ENCODE measurements around the gene NPLOC4. TPM values are rescaled to one million over a fixed set of nuclear protein-coding genes. Genes with fewer than 3 reads are reported as not detected.

The NPLOC4 gene
- total and polyA plus RNA-seq, 9 of the 15 experiments (the other 6 are each of a cell fraction or from before 2014, with no cell fraction given), result 1.5 to 116 (median 64.5) TPM

Small RNA genes lying within 50 kb of the gene (small RNA-seq; reads per million reads assigned to genes)
- not detected for gene RF00019

Other genes with a start within 250 kb of the NPLOC4 start
Only the 7 nearest of the 17 such genes appear.
- 0.12 and 0.14 TPM in 2 replicates for gene TSPAN10, start 84 bp upstream of the NPLOC4 start, total RNA-seq (2014; rRNA removed)
- not detected in 2 replicates for gene TSPAN10, start 84 bp upstream of the NPLOC4 start, total RNA-seq (2014; rRNA removed; fragmentation: Illumina TruSeq; extraction: Trizol)
- gene TSPAN10, start 84 bp upstream of the NPLOC4 start, total RNA-seq (2015; rRNA removed; fragmentation: Illumina TruSeq; extraction: Trizol), result 0.11 and 0.14 TPM in 2 replicates
- 0.13 TPM in 1 of 2 replicates, not detected in the other for gene TSPAN10, start 84 bp upstream of the NPLOC4 start, total RNA-seq (2021)
- gene TSPAN10, start 84 bp upstream of the NPLOC4 start, polyA plus RNA-seq (2011; rRNA removed), result 0.28 and 0.31 TPM in 2 replicates
- gene TSPAN10, start 84 bp upstream of the NPLOC4 start, polyA plus RNA-seq (2014; fragmentation: Illumina TruSeq; extraction: Trizol), result 0.07 and 0.12 TPM in 2 replicates
- under 1 TPM; 0.08 to 0.13 TPM for gene TSPAN10, start 84 bp upstream of the NPLOC4 start, polyA plus RNA-seq (2014; fragmentation: Nextera tagmentation; extraction: Ambion mirVana)
- 0.04 and 0.05 TPM in 2 replicates for gene TSPAN10, start 84 bp upstream of the NPLOC4 start, polyA plus RNA-seq (2014; rRNA removed)
- 0.59 TPM in 1 of 2 replicates, not detected in the other for gene PDE6G, start 19.4 kb upstream of the NPLOC4 start, total RNA-seq (2014; rRNA removed)
- not detected in 2 replicates for gene PDE6G, start 19.4 kb upstream of the NPLOC4 start, total RNA-seq (2014; rRNA removed; fragmentation: Illumina TruSeq; extraction: Trizol)
- not detected in 2 replicates for gene PDE6G, start 19.4 kb upstream of the NPLOC4 start, total RNA-seq (2015; rRNA removed; fragmentation: Illumina TruSeq; extraction: Trizol)
- not detected in 2 replicates for gene PDE6G, start 19.4 kb upstream of the NPLOC4 start, total RNA-seq (2021)
- gene PDE6G, start 19.4 kb upstream of the NPLOC4 start, polyA plus RNA-seq (2011; rRNA removed), result 0.14 and 0.19 TPM in 2 replicates
- gene PDE6G, start 19.4 kb upstream of the NPLOC4 start, polyA plus RNA-seq (2014; fragmentation: Illumina TruSeq; extraction: Trizol), result 0.18 TPM in 1 of 2 replicates, not detected in the other
- not detected for gene PDE6G, start 19.4 kb upstream of the NPLOC4 start, polyA plus RNA-seq (2014; fragmentation: Nextera tagmentation; extraction: Ambion mirVana)
- not detected in 2 replicates for gene PDE6G, start 19.4 kb upstream of the NPLOC4 start, polyA plus RNA-seq (2014; rRNA removed)
- gene OXLD1, start 29.5 kb upstream of the NPLOC4 start, total RNA-seq (2014; rRNA removed), result 115 and 139 TPM in 2 replicates
- 8.5 and 10.3 TPM in 2 replicates for gene OXLD1, start 29.5 kb upstream of the NPLOC4 start, total RNA-seq (2014; rRNA removed; fragmentation: Illumina TruSeq; extraction: Trizol)
- 29.3 and 30.7 TPM in 2 replicates for gene OXLD1, start 29.5 kb upstream of the NPLOC4 start, total RNA-seq (2015; rRNA removed; fragmentation: Illumina TruSeq; extraction: Trizol)
- 78.8 and 81.0 TPM in 2 replicates for gene OXLD1, start 29.5 kb upstream of the NPLOC4 start, total RNA-seq (2021)
- 36.1 and 45.3 TPM in 2 replicates for gene OXLD1, start 29.5 kb upstream of the NPLOC4 start, polyA plus RNA-seq (2011; rRNA removed)
- 12.7 and 29.1 TPM in 2 replicates for gene OXLD1, start 29.5 kb upstream of the NPLOC4 start, polyA plus RNA-seq (2014; fragmentation: Illumina TruSeq; extraction: Trizol)
- gene OXLD1, start 29.5 kb upstream of the NPLOC4 start, polyA plus RNA-seq (2014; fragmentation: Nextera tagmentation; extraction: Ambion mirVana), result 1 to 10 TPM; 4.4 to 7.9 TPM
- gene OXLD1, start 29.5 kb upstream of the NPLOC4 start, polyA plus RNA-seq (2014; rRNA removed), result 114 and 117 TPM in 2 replicates
- gene CCDC137, start 29.6 kb upstream of the NPLOC4 start, total RNA-seq (2014; rRNA removed), result 56.0 and 64.2 TPM in 2 replicates
- 20.0 and 21.4 TPM in 2 replicates for gene CCDC137, start 29.6 kb upstream of the NPLOC4 start, total RNA-seq (2014; rRNA removed; fragmentation: Illumina TruSeq; extraction: Trizol)
- gene CCDC137, start 29.6 kb upstream of the NPLOC4 start, total RNA-seq (2015; rRNA removed; fragmentation: Illumina TruSeq; extraction: Trizol), result 47.1 and 48.5 TPM in 2 replicates
- gene CCDC137, start 29.6 kb upstream of the NPLOC4 start, total RNA-seq (2021), result 48.9 and 49.2 TPM in 2 replicates
- 18.9 and 24.8 TPM in 2 replicates for gene CCDC137, start 29.6 kb upstream of the NPLOC4 start, polyA plus RNA-seq (2011; rRNA removed)
- 38.3 and 41.1 TPM in 2 replicates for gene CCDC137, start 29.6 kb upstream of the NPLOC4 start, polyA plus RNA-seq (2014; fragmentation: Illumina TruSeq; extraction: Trizol)
- gene CCDC137, start 29.6 kb upstream of the NPLOC4 start, polyA plus RNA-seq (2014; fragmentation: Nextera tagmentation; extraction: Ambion mirVana), result 1 to 10 TPM; 2.3 to 4.1 TPM
- 63.7 and 68.1 TPM in 2 replicates for gene CCDC137, start 29.6 kb upstream of the NPLOC4 start, polyA plus RNA-seq (2014; rRNA removed)
- 25.2 and 46.0 TPM in 2 replicates for gene ARL16, start 46.7 kb upstream of the NPLOC4 start, total RNA-seq (2014; rRNA removed)
- gene ARL16, start 46.7 kb upstream of the NPLOC4 start, total RNA-seq (2014; rRNA removed; fragmentation: Illumina TruSeq; extraction: Trizol), result 18.8 and 21.6 TPM in 2 replicates
- gene ARL16, start 46.7 kb upstream of the NPLOC4 start, total RNA-seq (2015; rRNA removed; fragmentation: Illumina TruSeq; extraction: Trizol), result 19.7 and 21.3 TPM in 2 replicates
- 18.3 and 22.6 TPM in 2 replicates for gene ARL16, start 46.7 kb upstream of the NPLOC4 start, total RNA-seq (2021)
- 29.8 and 30.6 TPM in 2 replicates for gene ARL16, start 46.7 kb upstream of the NPLOC4 start, polyA plus RNA-seq (2011; rRNA removed)
- 25.6 and 32.4 TPM in 2 replicates for gene ARL16, start 46.7 kb upstream of the NPLOC4 start, polyA plus RNA-seq (2014; fragmentation: Illumina TruSeq; extraction: Trizol)
- gene ARL16, start 46.7 kb upstream of the NPLOC4 start, polyA plus RNA-seq (2014; fragmentation: Nextera tagmentation; extraction: Ambion mirVana), result 10 to 100 TPM in 1 of 2 experiments, 1 to 10 TPM in 1; 5.4 to 10.4 TPM
- gene ARL16, start 46.7 kb upstream of the NPLOC4 start, polyA plus RNA-seq (2014; rRNA removed), result 32.4 and 34.7 TPM in 2 replicates
- gene HGS, start 46.9 kb upstream of the NPLOC4 start, total RNA-seq (2014; rRNA removed), result 96.7 and 99.7 TPM in 2 replicates
- 55.5 and 77.1 TPM in 2 replicates for gene HGS, start 46.9 kb upstream of the NPLOC4 start, total RNA-seq (2014; rRNA removed; fragmentation: Illumina TruSeq; extraction: Trizol)
- gene HGS, start 46.9 kb upstream of the NPLOC4 start, total RNA-seq (2015; rRNA removed; fragmentation: Illumina TruSeq; extraction: Trizol), result 61.4 and 66.3 TPM in 2 replicates
- gene HGS, start 46.9 kb upstream of the NPLOC4 start, total RNA-seq (2021), result 132 and 161 TPM in 2 replicates
- 60.7 and 127 TPM in 2 replicates for gene HGS, start 46.9 kb upstream of the NPLOC4 start, polyA plus RNA-seq (2011; rRNA removed)
- gene HGS, start 46.9 kb upstream of the NPLOC4 start, polyA plus RNA-seq (2014; fragmentation: Illumina TruSeq; extraction: Trizol), result 126 and 128 TPM in 2 replicates
- gene HGS, start 46.9 kb upstream of the NPLOC4 start, polyA plus RNA-seq (2014; fragmentation: Nextera tagmentation; extraction: Ambion mirVana), result 1 to 10 TPM; 3.9 to 9.4 TPM
- 141 and 176 TPM in 2 replicates for gene HGS, start 46.9 kb upstream of the NPLOC4 start, polyA plus RNA-seq (2014; rRNA removed)
- gene MRPL12, start 66.3 kb upstream of the NPLOC4 start, total RNA-seq (2014; rRNA removed), result 182 and 276 TPM in 2 replicates
- 31.8 and 40.0 TPM in 2 replicates for gene MRPL12, start 66.3 kb upstream of the NPLOC4 start, total RNA-seq (2014; rRNA removed; fragmentation: Illumina TruSeq; extraction: Trizol)
- gene MRPL12, start 66.3 kb upstream of the NPLOC4 start, total RNA-seq (2015; rRNA removed; fragmentation: Illumina TruSeq; extraction: Trizol), result 57.9 and 60.8 TPM in 2 replicates
- 231 and 251 TPM in 2 replicates for gene MRPL12, start 66.3 kb upstream of the NPLOC4 start, total RNA-seq (2021)
- 101 and 110 TPM in 2 replicates for gene MRPL12, start 66.3 kb upstream of the NPLOC4 start, polyA plus RNA-seq (2011; rRNA removed)
- 100 and 128 TPM in 2 replicates for gene MRPL12, start 66.3 kb upstream of the NPLOC4 start, polyA plus RNA-seq (2014; fragmentation: Illumina TruSeq; extraction: Trizol)
- 1 to 10 TPM in 1 of 2 experiments, under 1 TPM in 1; 0.94 to 2.7 TPM for gene MRPL12, start 66.3 kb upstream of the NPLOC4 start, polyA plus RNA-seq (2014; fragmentation: Nextera tagmentation; extraction: Ambion mirVana)
- gene MRPL12, start 66.3 kb upstream of the NPLOC4 start, polyA plus RNA-seq (2014; rRNA removed), result 338 and 351 TPM in 2 replicates

Measured in K562 (cell line).